GM11168 (cell line): Measurements from ENCODE around the gene CEP250.

Source experiments
- in situ Hi-C: fragments of 300-500 bp; cut with MboI; formaldehyde crosslinking; loops from one replicate; pipeline ENCODE4 v1.12.0; 2022; ENCODE audit warnings: low sequenced_read_pairs; ENCODE audit not compliant: unreplicated experiment

Gene CEP250, protein sequence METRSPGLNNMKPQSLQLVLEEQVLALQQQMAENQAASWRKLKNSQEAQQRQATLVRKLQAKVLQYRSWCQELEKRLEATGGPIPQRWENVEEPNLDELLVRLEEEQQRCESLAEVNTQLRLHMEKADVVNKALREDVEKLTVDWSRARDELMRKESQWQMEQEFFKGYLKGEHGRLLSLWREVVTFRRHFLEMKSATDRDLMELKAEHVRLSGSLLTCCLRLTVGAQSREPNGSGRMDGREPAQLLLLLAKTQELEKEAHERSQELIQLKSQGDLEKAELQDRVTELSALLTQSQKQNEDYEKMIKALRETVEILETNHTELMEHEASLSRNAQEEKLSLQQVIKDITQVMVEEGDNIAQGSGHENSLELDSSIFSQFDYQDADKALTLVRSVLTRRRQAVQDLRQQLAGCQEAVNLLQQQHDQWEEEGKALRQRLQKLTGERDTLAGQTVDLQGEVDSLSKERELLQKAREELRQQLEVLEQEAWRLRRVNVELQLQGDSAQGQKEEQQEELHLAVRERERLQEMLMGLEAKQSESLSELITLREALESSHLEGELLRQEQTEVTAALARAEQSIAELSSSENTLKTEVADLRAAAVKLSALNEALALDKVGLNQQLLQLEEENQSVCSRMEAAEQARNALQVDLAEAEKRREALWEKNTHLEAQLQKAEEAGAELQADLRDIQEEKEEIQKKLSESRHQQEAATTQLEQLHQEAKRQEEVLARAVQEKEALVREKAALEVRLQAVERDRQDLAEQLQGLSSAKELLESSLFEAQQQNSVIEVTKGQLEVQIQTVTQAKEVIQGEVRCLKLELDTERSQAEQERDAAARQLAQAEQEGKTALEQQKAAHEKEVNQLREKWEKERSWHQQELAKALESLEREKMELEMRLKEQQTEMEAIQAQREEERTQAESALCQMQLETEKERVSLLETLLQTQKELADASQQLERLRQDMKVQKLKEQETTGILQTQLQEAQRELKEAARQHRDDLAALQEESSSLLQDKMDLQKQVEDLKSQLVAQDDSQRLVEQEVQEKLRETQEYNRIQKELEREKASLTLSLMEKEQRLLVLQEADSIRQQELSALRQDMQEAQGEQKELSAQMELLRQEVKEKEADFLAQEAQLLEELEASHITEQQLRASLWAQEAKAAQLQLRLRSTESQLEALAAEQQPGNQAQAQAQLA (N-terminal part only)

DNA sequence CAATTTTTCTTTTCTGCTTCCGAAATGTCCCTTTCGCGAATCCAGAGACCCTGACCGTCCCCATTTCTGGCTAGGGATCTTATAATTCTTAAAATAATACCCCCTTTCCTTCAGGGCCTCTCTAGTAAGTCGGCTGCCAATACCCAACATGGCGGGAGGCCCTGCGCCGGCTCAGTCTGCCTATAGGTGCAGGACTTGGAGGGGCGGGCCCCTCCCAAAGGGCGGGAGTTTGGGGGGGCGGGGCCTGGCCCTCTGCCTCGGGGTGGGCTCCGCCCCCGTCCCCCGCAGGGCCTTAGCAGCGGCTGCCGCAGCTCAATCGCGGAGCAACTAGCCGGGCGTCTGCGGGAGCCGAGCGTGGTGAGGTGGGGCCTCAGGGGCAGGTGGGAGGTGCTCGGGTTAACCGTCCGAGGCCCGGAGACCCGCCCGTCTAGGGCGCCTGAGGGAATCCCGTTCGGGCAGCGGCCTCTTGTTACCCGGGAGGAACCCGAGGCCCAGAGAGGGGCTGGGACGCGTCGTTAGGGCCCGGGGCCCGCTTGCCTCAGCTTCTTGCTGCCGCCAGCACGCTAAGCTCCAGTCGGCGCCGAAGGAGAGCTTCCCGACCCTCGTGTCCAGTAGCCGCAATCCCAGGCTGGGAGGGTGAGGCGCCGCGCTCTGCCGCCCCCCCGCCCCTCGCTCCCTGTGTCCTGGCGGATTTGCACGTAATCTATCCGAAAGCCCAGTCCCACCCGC, at the start of gene CEP250:
Gene CEP250 (plus strand): TSS at position 718 of the 729 bp plus-strand sequence. CDS start 6,770 bp downstream, outside the sequence.
- in situ Hi-C loops, result loop anchor here (5.0 kb wide), 1 partner anchor 153 kb away; no protein-coding TSS in a partner anchor

DNA sequence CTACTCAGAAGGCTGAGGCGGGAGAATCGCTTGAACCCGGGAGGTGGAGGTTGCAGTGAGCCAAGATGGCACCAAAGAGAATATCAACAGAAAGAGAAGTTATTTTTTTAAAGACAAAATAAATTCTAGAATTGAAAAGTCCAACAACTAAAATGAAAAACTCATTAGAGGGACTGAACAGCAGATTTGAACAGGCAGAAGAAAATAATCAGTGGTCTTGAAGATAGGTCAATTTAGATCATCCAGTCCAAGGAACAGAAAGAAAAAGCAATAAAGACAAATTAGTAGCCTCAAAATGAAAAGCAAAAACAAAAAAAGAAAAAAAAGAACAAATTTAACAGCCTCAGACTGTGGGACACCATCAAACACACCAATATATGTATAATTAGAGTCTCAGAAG, 49.6 kb upstream of the CEP250 start:
- in situ Hi-C loops, result no loop called here

DNA sequence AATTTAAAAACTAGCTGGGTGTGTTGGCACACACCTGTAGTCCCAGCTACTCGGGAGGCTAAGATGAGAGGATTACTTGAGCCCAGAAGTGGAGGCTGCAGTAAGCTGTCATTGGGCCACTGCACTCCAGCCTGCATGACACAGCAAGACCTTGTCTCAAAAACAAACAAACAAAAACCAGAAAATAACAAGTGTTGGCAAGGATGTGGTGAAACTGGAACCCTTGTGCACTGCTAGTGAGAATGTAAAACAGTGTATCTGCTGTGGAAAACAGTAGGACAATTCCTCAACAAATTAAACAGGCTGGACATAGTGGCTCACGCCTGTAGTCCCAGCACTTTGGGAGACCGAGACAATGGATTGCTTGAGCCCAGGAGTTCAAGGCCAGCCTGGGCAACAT, 47.1 kb upstream of the CEP250 start:
- in situ Hi-C loops, result no loop called here

DNA sequence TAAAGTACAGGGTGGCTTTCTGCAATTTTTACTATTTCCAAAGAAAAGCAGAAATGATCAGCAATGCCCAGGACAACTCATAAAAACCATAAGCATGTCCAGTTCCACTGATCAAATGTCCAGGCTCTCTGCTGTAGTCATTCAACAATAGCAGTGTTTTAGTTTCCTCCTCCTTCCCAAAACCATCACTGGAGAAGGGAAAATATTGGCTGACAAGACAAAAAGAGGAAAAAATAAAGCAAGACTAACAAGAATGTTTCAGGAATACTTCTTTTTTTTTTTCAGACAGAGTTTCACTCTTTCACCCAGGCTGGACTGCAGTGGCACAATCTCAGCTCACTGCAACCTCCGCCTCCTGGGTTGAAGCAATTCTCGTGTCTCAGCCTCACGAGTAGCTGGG, 45.9 kb upstream of the CEP250 start:
- in situ Hi-C loops, result no loop called here

DNA sequence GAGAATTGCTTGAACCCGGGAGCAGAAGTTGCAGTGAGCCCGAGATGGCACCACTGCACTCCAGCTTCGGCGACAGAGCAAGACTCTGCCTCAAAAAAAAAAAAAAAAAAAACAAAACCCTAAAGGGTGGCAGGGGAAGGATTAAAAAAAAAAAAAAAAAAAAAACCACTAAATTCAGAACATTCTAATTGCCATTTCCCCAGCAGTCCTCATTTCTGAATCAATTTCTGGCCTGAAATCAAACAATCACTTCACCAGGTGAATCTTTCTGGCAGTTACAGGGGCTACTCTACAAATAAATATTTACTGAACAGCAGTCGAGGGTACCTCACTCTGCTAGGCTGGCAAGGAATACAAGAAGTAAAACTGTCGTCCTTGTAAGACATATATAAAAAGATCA, 44.8 kb upstream of the CEP250 start:
- in situ Hi-C loops, result no loop called here

DNA sequence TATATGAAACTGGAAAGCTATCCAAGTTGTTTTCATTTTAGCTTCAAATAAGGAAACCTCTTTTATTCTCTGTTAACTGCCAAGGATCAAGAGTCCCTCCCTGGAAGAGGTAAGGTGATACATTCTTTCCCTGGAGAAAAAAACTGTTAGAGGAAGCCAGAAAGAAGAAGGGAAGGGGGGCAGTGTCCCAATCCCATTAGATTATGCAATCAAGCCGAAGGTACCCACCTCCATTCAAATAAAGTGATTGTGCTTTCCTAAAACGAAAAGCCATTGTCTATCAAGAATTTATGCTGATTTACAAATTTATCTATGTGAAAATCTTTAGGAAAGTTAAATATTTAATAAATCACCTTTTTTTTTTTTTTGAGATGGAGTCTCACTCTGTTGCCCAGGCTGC, 34.1 kb upstream of the CEP250 start:
- in situ Hi-C loops, result no loop called here

DNA sequence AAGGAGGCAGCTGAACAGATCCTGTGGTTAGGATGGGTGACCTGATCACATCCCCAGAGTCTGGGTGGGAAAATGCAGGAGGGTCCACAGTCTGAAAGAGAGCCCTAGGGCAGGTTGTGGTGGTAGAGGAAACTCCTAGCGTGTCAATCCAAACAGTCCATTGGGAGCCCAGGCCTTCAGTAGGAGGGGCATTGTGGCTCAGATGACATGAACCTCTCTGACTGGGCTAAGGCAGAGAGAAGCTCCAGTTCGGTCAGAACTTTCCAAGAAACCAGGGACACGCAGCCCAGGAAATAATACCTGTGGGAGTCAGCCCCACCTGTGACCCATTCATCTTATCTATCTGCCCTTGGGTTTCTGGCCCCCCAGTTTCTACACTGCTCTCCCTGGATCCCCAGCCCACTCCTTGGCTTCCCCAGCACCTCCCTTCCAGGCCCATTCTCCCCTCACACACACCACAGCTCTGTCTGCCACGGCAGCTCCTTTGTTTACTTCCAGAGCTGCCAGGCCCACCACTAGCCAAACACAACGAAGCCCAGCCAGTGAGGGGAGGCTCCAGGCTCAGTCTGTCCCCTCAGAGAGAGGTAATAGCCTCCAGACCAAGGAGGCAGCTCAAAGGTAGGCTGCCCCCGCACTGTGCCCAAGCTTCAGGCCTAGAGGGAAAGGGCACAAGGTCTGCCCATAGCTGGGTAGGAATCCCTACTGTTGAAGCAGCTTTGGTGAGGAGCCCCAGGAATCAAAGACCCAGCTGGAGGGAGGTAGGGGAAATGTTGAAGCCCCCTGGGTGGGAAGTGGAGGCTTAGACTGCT, 23.6 kb upstream of the CEP250 start:
- in situ Hi-C loops, result no loop called here

DNA sequence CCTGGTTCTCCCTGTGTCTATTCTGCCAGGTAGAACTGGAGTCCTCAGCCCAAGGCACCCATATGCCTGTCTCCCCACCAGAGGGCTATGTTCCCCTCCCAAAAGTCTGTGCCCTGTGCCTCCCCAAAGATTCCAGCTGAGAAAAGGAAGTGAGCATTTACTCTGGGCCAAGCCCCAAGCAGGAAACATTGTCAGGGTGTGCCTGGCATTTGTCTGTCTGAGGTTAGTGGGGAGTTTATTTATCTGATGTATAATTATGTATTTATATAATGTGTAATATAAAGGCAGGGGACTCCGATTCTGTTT, 23.0 kb upstream of the CEP250 start:
- in situ Hi-C loops, result no loop called here

DNA sequence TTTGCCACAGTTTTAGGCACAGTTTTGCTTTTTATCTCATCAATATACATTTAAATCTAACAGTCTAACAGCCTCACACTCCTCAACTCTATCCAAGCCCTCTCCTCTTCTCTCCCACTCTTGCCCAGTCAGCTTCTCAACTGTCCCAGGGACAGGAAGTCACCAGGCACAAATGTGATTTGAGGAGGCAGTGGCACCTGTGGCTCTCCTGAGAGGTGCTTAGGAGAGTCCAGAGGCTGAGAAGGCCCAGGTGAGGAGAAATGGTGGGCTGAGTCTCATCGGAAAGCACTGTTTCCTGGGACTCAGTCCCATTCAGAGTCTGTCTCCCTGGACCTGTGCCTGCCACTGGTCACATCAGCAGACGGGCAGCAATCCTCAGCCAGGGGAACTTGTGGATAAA, 22.1 kb upstream of the CEP250 start:
- in situ Hi-C loops, result no loop called here

DNA sequence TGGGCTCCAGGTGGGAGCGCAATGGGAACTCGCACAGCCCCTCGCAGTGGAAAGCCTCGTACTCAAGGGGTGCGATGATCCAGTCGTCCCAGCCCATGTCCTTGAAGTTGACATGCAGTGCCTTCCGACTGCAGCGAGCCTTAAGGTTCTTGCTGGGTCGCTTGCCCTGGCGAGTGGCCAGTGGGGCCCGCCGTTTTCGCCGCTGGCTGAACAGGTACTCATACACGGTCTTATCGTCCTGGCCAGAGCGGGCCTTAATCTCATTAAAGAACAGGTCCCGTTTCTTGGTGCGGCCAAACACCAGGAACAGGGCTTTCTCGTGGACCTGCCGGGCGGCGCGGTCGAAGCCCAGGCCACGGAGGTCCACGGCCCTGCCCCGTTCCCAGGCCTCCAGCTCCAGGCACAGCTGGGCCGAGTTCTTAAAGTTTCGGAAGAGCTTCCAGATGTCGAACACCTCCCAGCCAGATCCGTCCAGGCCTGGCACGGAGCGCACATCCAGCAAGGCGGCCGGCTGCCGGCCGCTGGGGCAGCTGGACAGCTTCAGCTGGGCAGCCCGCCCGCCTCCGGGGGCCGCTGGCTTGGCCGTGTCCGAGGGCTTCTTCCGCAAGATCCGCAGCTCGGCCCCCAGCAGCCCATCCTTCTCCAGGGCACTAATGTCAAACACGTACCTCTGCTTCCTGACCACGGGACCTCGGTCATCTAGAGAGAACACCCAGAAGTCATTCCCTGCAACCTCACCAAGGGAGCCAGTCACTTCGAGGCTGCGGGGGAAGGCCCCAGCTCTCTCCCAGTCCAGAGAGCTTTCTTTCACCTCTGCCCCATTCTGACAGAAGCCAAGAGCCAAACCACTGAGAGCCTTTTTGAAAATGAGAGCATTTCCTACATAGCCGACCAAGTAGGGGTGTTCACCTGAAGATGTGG, 21.1 kb upstream of the CEP250 start:
- in situ Hi-C loops, result no loop called here

DNA sequence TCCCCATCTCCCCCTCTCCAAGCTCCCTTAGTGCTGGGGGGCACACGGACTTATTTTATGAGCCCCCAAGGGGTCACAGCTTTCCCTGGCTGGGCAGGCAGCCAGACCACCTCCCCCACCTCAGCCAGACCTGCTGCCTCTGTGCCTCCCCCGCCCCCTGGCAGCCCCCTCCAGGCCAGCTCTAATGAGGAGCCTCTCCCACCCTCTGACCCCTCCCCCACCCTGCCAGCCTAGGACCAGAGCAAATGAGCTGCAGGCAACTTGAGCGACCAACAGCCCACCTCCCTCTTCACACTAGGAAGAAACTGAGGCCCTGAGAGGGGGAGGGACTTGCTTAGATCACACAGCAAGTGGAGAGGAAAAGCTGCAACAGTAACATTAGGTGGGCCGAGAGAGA, 19.2 kb upstream of the CEP250 start:
- in situ Hi-C loops, result no loop called here

DNA sequence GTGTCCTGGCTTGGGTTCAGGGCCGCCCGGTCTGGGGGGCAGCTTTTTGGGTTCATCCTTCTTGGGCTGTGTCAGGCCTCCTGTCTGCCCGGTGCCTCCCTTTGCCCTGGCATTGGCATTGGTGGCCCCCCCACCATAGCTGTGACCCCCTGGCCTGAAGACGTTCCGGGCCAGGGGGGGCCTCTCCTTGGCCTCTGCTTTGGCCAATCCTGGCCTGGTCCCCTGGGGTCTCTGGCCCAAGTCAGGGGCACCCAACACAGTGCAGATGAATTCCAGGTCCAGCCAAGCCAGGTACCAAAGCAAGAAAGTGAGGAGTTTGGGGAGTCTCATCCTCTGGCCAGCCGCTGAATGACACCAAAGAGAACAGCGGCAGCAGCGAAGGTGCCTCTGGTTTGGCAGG, 17.8 kb upstream of the CEP250 start:
- in situ Hi-C loops, result no loop called here

DNA sequence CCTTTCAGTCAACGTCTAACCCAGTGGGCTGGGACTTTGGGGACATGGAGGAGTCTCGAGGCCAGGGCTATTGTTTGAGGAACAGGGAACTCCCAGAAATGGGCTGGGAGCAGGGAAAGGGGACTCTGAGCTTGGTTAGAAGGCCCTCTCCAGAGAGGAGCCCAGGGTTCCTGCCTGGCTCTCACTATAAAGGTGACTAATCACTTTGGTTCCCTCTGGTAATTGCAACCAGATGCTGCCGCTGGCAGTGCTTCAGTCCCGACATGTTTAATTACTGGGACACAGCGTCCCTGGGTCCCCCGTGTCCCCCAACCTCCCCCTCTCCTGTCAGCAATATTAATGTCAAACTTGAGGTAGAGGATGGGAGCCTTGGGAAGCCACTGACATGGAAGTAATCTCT, 12.4 kb upstream of the CEP250 start:
- in situ Hi-C loops, result no loop called here

DNA sequence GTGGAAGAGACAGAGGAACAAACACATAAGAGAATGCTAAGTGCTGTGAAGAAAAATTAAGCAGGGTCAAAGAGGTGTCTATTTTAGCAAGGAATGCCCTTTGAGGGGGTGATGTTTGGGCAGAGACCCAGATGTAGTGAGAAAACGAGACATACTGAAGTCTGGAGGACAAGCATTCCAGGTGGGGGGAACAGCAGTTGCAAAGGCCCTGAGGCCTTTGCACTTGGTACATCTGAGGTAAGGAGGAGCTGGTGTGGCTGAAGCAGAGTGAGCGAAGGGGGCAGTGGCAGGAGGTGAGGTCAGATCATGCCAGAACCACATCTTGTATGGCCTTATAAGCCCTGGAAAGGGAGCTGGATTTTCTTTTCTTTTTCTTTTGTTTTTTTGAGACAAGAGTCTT, 11.2 kb upstream of the CEP250 start:
- in situ Hi-C loops, result no loop called here

DNA sequence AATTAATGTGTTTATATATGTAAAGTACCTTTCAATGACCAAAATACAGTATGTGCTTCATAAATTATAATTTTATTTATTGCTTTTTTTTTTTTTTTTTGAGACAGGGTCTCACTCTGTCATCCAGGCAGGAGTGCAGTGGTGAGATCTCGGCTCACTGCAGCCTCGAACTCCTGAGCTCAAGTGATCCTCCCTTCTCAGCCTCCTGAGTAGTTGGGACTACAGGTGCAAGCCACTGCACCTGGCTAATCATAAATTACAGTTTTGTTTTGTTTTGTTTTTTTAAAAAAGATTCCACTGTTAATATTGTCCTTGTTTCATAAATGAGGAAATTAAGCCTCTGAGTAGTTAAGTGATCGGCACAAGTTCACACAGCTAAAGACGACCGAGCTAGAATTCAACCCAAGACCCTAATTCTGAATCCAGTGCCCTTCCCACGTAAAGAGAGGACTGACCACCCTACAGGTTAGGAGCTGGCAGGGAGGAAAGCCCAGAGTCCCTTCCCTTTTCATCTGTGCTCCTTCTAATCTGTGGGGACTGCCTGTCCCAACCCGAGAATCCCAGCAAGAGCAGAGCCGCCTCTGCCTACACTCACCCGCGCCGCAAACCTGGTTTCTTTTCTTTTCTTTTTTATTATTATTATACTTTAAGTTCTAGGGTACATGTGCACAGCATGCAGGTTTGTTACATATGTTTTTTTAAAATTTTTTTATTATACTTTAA, 8.9 kb upstream of the CEP250 start:
- in situ Hi-C loops, result no loop called here

DNA sequence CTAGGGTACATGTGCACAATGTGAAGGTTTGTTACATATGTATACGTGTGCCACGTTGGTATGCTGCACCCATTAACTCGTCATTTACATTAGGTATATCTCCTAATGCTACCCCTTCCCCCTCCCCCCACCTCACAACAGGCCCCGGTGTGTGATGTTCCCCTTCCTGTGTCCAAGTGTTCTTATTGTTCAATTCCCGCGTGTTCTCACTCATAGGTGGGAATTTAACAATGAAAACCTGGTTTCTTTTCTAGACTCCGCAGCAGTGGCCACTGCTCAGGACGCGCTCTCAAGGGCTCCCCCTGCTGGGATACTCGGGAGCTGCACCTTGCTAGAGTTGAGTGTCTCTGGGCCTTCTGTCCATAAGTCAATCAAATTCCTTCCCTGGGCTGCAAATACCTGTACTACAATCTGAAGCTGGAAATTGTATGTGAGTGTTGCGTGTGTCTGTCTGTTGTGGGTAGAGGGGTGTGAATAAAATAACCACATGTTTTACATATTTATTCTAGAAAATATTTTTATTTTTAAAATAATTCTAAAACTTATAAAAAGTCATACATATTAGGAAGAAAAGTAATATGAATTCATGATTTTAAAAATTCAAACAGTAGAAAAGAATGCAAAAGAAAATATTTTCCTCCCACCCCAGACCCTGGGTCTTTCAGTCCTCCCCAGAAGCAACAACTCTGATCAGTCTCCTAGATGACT, 8.2 kb upstream of the CEP250 start:
- in situ Hi-C loops, result no loop called here

DNA sequence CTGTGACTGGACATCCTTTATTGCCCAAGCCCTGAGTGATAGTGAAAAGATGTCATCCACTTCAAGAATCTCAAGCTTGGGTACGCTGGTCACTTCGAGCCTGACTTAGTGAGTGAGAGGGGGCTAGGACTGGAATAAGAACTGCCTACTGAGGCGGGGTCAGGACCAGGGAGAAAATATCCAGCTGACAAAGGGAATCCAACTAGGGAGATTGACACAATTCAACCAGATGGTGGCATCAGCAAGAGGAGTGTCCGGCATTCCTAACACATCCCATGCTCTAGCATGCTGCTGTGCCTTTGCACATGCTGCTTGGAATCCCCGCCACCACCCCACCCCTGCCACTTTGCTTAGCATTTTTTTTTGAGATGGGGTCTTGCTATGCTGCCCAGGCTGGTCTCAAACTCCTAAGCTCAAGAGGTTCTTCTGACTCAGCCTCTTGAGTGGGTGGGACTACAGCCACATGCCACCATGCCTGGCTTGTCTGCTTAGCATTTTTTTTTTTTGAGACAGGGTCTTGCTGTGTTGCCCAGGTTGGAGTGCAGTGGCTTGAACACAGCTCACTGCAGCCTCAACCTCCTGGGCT, 6.5 kb upstream of the CEP250 start:
- in situ Hi-C loops, result no loop called here
